Measurements from ENCODE around the gene STARD3. TPM values are rescaled to one million over a fixed set of nuclear protein-coding genes. Genes with fewer than 3 reads are reported as not detected.
A peak's percentile ranks its signal among the peaks of the same experiment; 100 is the strongest.

The STARD3 gene
- total RNA-seq, 1 experiment from 2014 or later: 47.7 TPM

GRCh38 chr17:39653316-39653661 lies 16.3 kb downstream of the STARD3 start:
- no peaks in the 10 kb centered on the region for H3K36me3 ChIP-seq (ENCODE audit: low read depth)
- ChIA-PET CTCF (interaction anchor here (1.0 to 2.4 kb wide), 2 partner anchors 32 to 47 kb away, joined by 5 to 7 read pairs; no protein-coding TSS in a partner anchor), POLR2A (ENCODE audit: unreplicated experiment) (no interaction called here)
- intact Hi-C loops (cut with micrococcal nuclease; ENCODE audit: unreplicated experiment): no loop called here
- peaks cover 10% of the 10 kb centered on the region; the same call in 1 of the 2 replicates for H4K20me1 ChIP-seq (ENCODE audit: insufficient read depth)
- BruUV-seq (replicated peaks): no TSS peak
- H3K27ac ChIP-seq: no peak overlapping the region
- no peak overlapping the region for H3K4me3 ChIP-seq
- TF ChIP-seq CTCF (conservative IDR thresholded peaks at IDR 0.05) (no peak), EZH2 (IDR thresholded peaks at IDR 0.05; ENCODE audit: low read depth) (no peak)
- H3F3A ChIP-seq (ENCODE audit: insufficient read depth, low read depth): no peaks in the 10 kb centered on the region
- no peaks in the 10 kb centered on the region for H3K27me3 ChIP-seq (ENCODE audit: insufficient read depth, low read depth)
- no peak for DNase-seq
- H3K4me2 ChIP-seq: no peak overlapping the region
- H2AFZ ChIP-seq: no peak overlapping the region
- H3K9me3 ChIP-seq (ENCODE audit: insufficient read depth, low read depth): no peaks in the 10 kb centered on the region
- H3K4me1 ChIP-seq (replicated peaks; ENCODE audit: insufficient read depth): no peaks in the 10 kb centered on the region
- no peaks in the 10 kb centered on the region for H3K79me2 ChIP-seq (ENCODE audit: low read depth)
- H3K9me2 ChIP-seq (ENCODE audit: insufficient read depth): no peaks in the 10 kb centered on the region

- no peaks in the 10 kb centered on the region for H3K9me3 ChIP-seq (ENCODE audit: insufficient read depth, low read depth)
- H3F3A ChIP-seq (ENCODE audit: insufficient read depth, low read depth): no peaks in the 10 kb centered on the region
- H3K4me2 ChIP-seq: no peak overlapping the region
- DNase-seq: peak in 1 of 2 experiments; percentile 43
- H2AFZ ChIP-seq: no peak overlapping the region
- no peaks in the 10 kb centered on the region for H3K9me2 ChIP-seq (ENCODE audit: insufficient read depth)
- CTCF ChIA-PET: interaction anchor here (0.6 to 2.4 kb wide), 4 partner anchors 32 to 371 kb away, joined by 3 to 7 read pairs (median 5); no protein-coding TSS in a partner anchor
- BruUV-seq (replicated peaks): no TSS peak
- no peaks in the 10 kb centered on the region for H3K36me3 ChIP-seq (ENCODE audit: low read depth)
- peaks cover 10% of the 10 kb centered on the region; the same call in 1 of the 2 replicates for H4K20me1 ChIP-seq (ENCODE audit: insufficient read depth)
- POLR2A ChIA-PET (ENCODE audit: unreplicated experiment): no interaction called here
- H3K79me2 ChIP-seq (ENCODE audit: low read depth): no peaks in the 10 kb centered on the region
- TF ChIP-seq EZH2 (IDR thresholded peaks at IDR 0.05; ENCODE audit: low read depth) (no peak), CTCF (conservative IDR thresholded peaks at IDR 0.05) (peak; percentile 90)
- H3K4me3 ChIP-seq: no peak overlapping the region
- intact Hi-C loops (cut with micrococcal nuclease; ENCODE audit: unreplicated experiment): no loop called here
- H3K27me3 ChIP-seq (ENCODE audit: insufficient read depth, low read depth): no peaks in the 10 kb centered on the region
- H3K4me1 ChIP-seq (replicated peaks; ENCODE audit: insufficient read depth): no peaks in the 10 kb centered on the region
- H3K27ac ChIP-seq: no peak overlapping the region
These were observed 16.9 kb downstream of the STARD3 start for GRCh38 chr17:39653662-39654331.

GRCh38 chr17:39655105-39655504 lies 18.2 kb downstream of the STARD3 start:
- Histone ChIP-seq H4K20me1 (ENCODE audit: insufficient read depth) (peaks cover 10% of the 10 kb centered on the region; the same call in 1 of the 2 replicates), H3F3A (ENCODE audit: insufficient read depth, low read depth) (no peaks in the 10 kb centered on the region), H3K36me3 (ENCODE audit: low read depth) (no peaks in the 10 kb centered on the region), H3K4me2 (no peak overlapping the region), H3K27ac (no peak overlapping the region), H2AFZ (no peak overlapping the region), H3K4me1 (replicated peaks; ENCODE audit: insufficient read depth) (no peaks in the 10 kb centered on the region), H3K9me3 (ENCODE audit: insufficient read depth, low read depth) (no peaks in the 10 kb centered on the region), H3K79me2 (ENCODE audit: low read depth) (no peaks in the 10 kb centered on the region), H3K27me3 (ENCODE audit: insufficient read depth, low read depth) (no peaks in the 10 kb centered on the region), H3K4me3 (no peak overlapping the region), H3K9me2 (ENCODE audit: insufficient read depth) (no peaks in the 10 kb centered on the region)
- DNase-seq: no peak
- POLR2A ChIA-PET (ENCODE audit: unreplicated experiment): no interaction called here
- CTCF ChIA-PET: interaction anchor here (0.6 to 0.7 kb wide), 4 partner anchors 9 to 54 kb away, joined by 3 read pairs; no protein-coding TSS in a partner anchor
- TF ChIP-seq CTCF (conservative IDR thresholded peaks at IDR 0.05) (no peak), EZH2 (IDR thresholded peaks at IDR 0.05; ENCODE audit: low read depth) (no peak)
- BruUV-seq (replicated peaks): no TSS peak
- intact Hi-C loops (cut with micrococcal nuclease; ENCODE audit: unreplicated experiment): no loop called here

All from PC-9 (cell line).